ENCODE results near the gene TIGD7.

Gene TIGD7

GRCh38 chr16:3249451-3249850 lies 55.8 kb downstream of the TIGD7 start:
- H3K36me3 Mint-ChIP-seq (ENCODE audit: insufficient read depth), result peaks cover 2% of the 10 kb centered on the region
- no peak for ATAC-seq (replicated peaks; ENCODE audit: extremely low read depth, poor library complexity, severe bottlenecking)
- no peak overlapping the region for H3K4me3 Mint-ChIP-seq
- DNase-seq (ENCODE audit: low spot score in 2 of 2), result no peak
- H3K4me1 Mint-ChIP-seq, result no peaks in the 10 kb centered on the region
- H3K9me3 Mint-ChIP-seq, result no peaks in the 10 kb centered on the region
- H3K27ac Mint-ChIP-seq (ENCODE audit: low read depth), result no peak overlapping the region
- peaks cover 14% of the 10 kb centered on the region for H3K27me3 Mint-ChIP-seq

- H3K27me3 Mint-ChIP-seq, result peaks cover 18% of the 10 kb centered on the region
- no peak overlapping the region for H3K27ac Mint-ChIP-seq (ENCODE audit: low read depth)
- H3K4me1 Mint-ChIP-seq, result no peaks in the 10 kb centered on the region
- peaks cover 2% of the 10 kb centered on the region for H3K36me3 Mint-ChIP-seq (ENCODE audit: insufficient read depth)
- H3K9me3 Mint-ChIP-seq, result no peaks in the 10 kb centered on the region
- ATAC-seq (replicated peaks; ENCODE audit: extremely low read depth, poor library complexity, severe bottlenecking) (no peak), DNase-seq (ENCODE audit: low spot score in 2 of 2) (no peak)
- no peak overlapping the region for H3K4me3 Mint-ChIP-seq
Measured at GRCh38 chr16:3249020-3249419, 56.2 kb downstream of the TIGD7 start.

Data from central memory CD8-positive, alpha-beta T cell (primary cell).